PC-9 (cell line): ENCODE measurements around the gene HGD. TPM values are rescaled to one million over a fixed set of nuclear protein-coding genes. Genes with fewer than 3 reads are reported as not detected.

ENCODE experiments used
- BruUV-seq: library from RNA; stranded (reverse); fragments of 400-500 nt; replicated peaks from 2 replicates; lab custom pipeline; 2021; lab: Mats Ljungman, UMichigan
- CTCF ChIA-PET: fragments of 300-600 bp; sonication (Branson Sonifier 250); formaldehyde crosslinking; loops from one replicate; lab custom pipeline; 2022; ENCODE audit warnings: antibody characterized with exemption; lab: Charles Lee
- POLR2A ChIA-PET: fragments of 300-600 bp; sonication (Branson Sonifier 250); formaldehyde crosslinking; loops from one replicate; lab custom pipeline; 2022; ENCODE audit warnings: antibody characterized with exemption; ENCODE audit not compliant: unreplicated experiment; lab: Charles Lee
- DNase-seq, 2 experiments: peaks; one replicate each; pipeline versions ENCODE4 v3.0.0 to v3.0.0-alpha.2; 2015 to 2022; ENCODE audit warnings: mixed read lengths in 1 of 2
- H2AFZ ChIP-seq: fragments of 200-600 bp; sonication (generic); 2 replicates; pipeline ENCODE4 v1.8.1; 2017; ENCODE audit warnings: antibody characterized with exemption
- H3F3A ChIP-seq: fragments of 200-600 bp; sonication (generic); 2 replicates; pipeline ENCODE4 v1.8.1; 2017; ENCODE audit warnings: antibody characterized with exemption, mild to moderate bottlenecking, low read depth; ENCODE audit not compliant: insufficient read depth
- H3K27ac ChIP-seq: fragments of 200-600 bp; sonication (generic); 2 replicates; pipeline ENCODE4 v1.6.1; 2016; ENCODE audit warnings: mixed run types
- H3K27me3 ChIP-seq: fragments of 200-600 bp; sonication (generic); 2 replicates; pipeline ENCODE4 v1.6.1; 2016; ENCODE audit warnings: low read depth, mixed run types; ENCODE audit not compliant: insufficient read depth
- H3K36me3 ChIP-seq: fragments of 200-600 bp; sonication (generic); 2 replicates; pipeline ENCODE4 v1.6.1; 2016; ENCODE audit warnings: low read depth, mixed run types
- H3K4me1 ChIP-seq: fragments of 200-600 bp; sonication (generic); replicated peaks from 2 replicates; pipeline ENCODE4 v1.6.1; 2016; ENCODE audit warnings: mixed run types; ENCODE audit not compliant: insufficient read depth
- H3K4me2 ChIP-seq: fragments of 200-600 bp; sonication (generic); 2 replicates; pipeline ENCODE4 v1.6.1; 2017; ENCODE audit warnings: mixed run types
- H3K4me3 ChIP-seq: fragments of 200-600 bp; sonication (generic); 2 replicates; pipeline ENCODE4 v1.6.1; 2016; ENCODE audit warnings: mixed run types
- H3K79me2 ChIP-seq: fragments of 200-600 bp; sonication (generic); 2 replicates; pipeline ENCODE4 v1.6.1; 2017; ENCODE audit warnings: low read depth, mixed run types
- H3K9me2 ChIP-seq: fragments of 200-600 bp; sonication (generic); 2 replicates; pipeline ENCODE4 v1.8.1; 2017; ENCODE audit warnings: mild to moderate bottlenecking; ENCODE audit not compliant: insufficient read depth
- H3K9me3 ChIP-seq: fragments of 200-600 bp; sonication (generic); 2 replicates; pipeline ENCODE4 v1.8.1; 2016; ENCODE audit warnings: low read depth; ENCODE audit not compliant: insufficient read depth
- H4K20me1 ChIP-seq: fragments of 200-600 bp; sonication (generic); 2 replicates; pipeline ENCODE4 v1.8.1; 2017; ENCODE audit not compliant: insufficient read depth
- EZH2 ChIP-seq: fragments of 200-600 bp; sonication (generic); IDR thresholded peaks from 2 replicates; pipeline ENCODE4 v1.8.0; 2017; ENCODE audit warnings: antibody characterized with exemption, low read depth
- intact Hi-C: fragments of 100-400 bp; cut with micrococcal nuclease; formaldehyde crosslinking; loops from one replicate; pipeline ENCODE4 v1.10.0; 2022; ENCODE audit not compliant: unreplicated experiment
- total RNA-seq: library from RNA; stranded (reverse); gene quantifications from 2 replicates; pipeline ENCODE4 v1.2.3, GENCODE V29; 2021
- TF ChIP-seq, protein P1 (sequence below): fragments of 200-600 bp; sonication (generic); conservative IDR thresholded peaks from 2 replicates; pipeline ENCODE4 v1.6.1; 2017; ENCODE audit warnings: mixed run types, antibody characterized with exemption, mild to moderate bottlenecking, moderate library complexity

The HGD gene
- total RNA-seq, 1 experiment from 2014 or later, result 0.65 TPM

DNA sequence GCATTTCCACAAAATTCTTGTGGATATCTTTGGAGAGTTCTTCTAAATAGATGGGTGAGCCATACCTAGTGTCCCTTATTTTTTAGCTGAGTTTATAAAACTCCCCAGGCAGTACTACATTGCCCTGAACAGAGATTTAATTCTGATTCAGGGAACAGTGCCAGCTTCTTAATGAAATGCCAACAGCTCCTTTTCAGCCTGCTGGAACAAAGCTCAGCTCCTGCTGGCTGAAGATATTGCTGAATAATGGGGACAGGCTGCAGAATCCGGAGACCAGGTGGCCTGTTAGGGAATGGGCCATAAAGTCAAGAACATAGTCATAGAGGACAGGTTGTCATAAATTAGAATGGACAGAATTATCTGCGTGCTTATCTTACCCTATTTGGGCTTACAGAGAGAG lies 8.9 kb downstream of the HGD start:
- no peak overlapping the region for H3K4me2 ChIP-seq
- H3K9me2 ChIP-seq, result no peaks in the 10 kb centered on the region
- TF ChIP-seq, protein P1, sequence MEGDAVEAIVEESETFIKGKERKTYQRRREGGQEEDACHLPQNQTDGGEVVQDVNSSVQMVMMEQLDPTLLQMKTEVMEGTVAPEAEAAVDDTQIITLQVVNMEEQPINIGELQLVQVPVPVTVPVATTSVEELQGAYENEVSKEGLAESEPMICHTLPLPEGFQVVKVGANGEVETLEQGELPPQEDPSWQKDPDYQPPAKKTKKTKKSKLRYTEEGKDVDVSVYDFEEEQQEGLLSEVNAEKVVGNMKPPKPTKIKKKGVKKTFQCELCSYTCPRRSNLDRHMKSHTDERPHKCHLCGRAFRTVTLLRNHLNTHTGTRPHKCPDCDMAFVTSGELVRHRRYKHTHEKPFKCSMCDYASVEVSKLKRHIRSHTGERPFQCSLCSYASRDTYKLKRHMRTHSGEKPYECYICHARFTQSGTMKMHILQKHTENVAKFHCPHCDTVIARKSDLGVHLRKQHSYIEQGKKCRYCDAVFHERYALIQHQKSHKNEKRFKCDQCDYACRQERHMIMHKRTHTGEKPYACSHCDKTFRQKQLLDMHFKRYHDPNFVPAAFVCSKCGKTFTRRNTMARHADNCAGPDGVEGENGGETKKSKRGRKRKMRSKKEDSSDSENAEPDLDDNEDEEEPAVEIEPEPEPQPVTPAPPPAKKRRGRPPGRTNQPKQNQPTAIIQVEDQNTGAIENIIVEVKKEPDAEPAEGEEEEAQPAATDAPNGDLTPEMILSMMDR, result no peak
- TF ChIP-seq EZH2, result no peak
- peaks cover 12% of the 10 kb centered on the region; the same call in 1 of the 2 replicates for H3K9me3 ChIP-seq
- no peak overlapping the region for H3K4me3 ChIP-seq
- no peaks in the 10 kb centered on the region for H3K27me3 ChIP-seq
- H3K79me2 ChIP-seq, result no peaks in the 10 kb centered on the region
- no peaks in the 10 kb centered on the region for H4K20me1 ChIP-seq
- intact Hi-C loops, result no loop called here
- peaks cover 2% of the 10 kb centered on the region; the same call in 1 of the 2 replicates for H3F3A ChIP-seq
- ChIA-PET POLR2A (interaction anchor here (0.7 kb wide), 1 partner anchor 54 kb away, joined by 3 read pairs; no protein-coding TSS in a partner anchor), CTCF (no interaction called here)
- H3K27ac ChIP-seq, result no peak overlapping the region
- peaks cover 2% of the 10 kb centered on the region for H3K4me1 ChIP-seq
- H2AFZ ChIP-seq, result no peak overlapping the region
- DNase-seq, result no peak
- H3K36me3 ChIP-seq, result no peaks in the 10 kb centered on the region
- BruUV-seq, result no TSS peak

DNA sequence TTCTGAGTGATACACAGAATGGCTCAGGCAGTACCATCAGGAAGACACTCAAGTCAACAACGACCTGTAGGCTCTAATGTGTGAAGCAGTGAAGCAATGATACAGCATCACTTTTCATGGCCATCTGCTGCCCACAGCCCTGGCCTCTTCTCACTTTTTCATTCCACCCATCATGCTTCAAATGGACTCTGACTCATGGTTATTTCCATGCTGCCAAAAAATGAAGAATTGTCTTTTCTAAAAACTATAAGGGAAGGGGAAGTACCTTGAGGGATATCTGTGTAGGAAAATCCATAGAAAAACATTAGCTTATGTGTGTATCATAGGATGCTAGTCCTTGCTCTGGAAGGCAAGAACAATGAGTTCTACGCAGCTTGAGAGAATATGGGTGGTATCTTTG lies 11.5 kb downstream of the HGD start:
- no peak overlapping the region for H2AFZ ChIP-seq
- ChIA-PET POLR2A (no interaction called here), CTCF (no interaction called here)
- no peaks in the 10 kb centered on the region for H3K36me3 ChIP-seq
- no peak for DNase-seq
- TF ChIP-seq EZH2, result no peak
- TF ChIP-seq, protein P1, result no peak
- H3K79me2 ChIP-seq, result no peaks in the 10 kb centered on the region
- H3F3A ChIP-seq, result no peaks in the 10 kb centered on the region
- H3K4me2 ChIP-seq, result no peak overlapping the region
- no peaks in the 10 kb centered on the region for H3K9me2 ChIP-seq
- BruUV-seq, result no TSS peak
- H3K9me3 ChIP-seq, result no peaks in the 10 kb centered on the region
- H3K4me1 ChIP-seq, result no peaks in the 10 kb centered on the region
- H4K20me1 ChIP-seq, result no peaks in the 10 kb centered on the region
- intact Hi-C loops, result no loop called here
- no peaks in the 10 kb centered on the region for H3K27me3 ChIP-seq
- H3K4me3 ChIP-seq, result no peak overlapping the region
- H3K27ac ChIP-seq, result no peak overlapping the region

DNA sequence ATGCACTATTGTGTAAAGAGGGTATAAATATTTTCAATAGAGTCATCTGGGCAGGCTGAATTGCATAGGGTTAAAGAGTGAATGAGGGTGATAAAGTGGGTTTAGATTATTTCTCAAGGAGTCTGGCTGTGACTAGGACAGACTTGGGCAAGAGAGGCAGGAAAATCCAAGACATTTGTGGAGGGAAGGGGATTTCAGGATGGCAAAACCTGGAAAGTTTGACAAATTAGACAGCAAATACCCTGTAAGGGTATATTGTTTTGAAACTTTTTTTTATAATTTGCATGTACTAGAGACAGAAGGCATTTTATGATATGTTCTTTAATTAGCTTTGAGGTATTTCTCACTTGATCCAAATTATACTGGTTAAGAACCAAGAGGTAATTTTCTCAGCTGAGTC lies 17.1 kb downstream of the HGD start:
- Histone ChIP-seq H3K9me3 (no peaks in the 10 kb centered on the region), H3K27me3 (no peaks in the 10 kb centered on the region), H3F3A (no peaks in the 10 kb centered on the region), H3K27ac (no peak overlapping the region), H3K79me2 (no peaks in the 10 kb centered on the region), H3K4me3 (no peak overlapping the region), H3K4me1 (peaks cover 7% of the 10 kb centered on the region; the same call in 1 of the 2 replicates), H3K9me2 (no peaks in the 10 kb centered on the region), H4K20me1 (no peaks in the 10 kb centered on the region), H2AFZ (no peak overlapping the region), H3K36me3 (no peaks in the 10 kb centered on the region), H3K4me2 (no peak overlapping the region)
- ChIA-PET CTCF (no interaction called here), POLR2A (no interaction called here)
- TF ChIP-seq, protein P1, result no peak
- BruUV-seq, result no TSS peak
- intact Hi-C loops, result no loop called here
- DNase-seq, result no peak
